Stomach (tissue), 4 donors: ENCODE measurements around the gene VPS18.

Experiments used
- EP300 ChIP-seq: sonication (generic); formaldehyde crosslinking; IDR thresholded peaks from one replicate; pipeline ENCODE4 v1.6.1; 2017; ENCODE audit warnings: antibody characterized with exemption
- POLR2AphosphoS5 ChIP-seq, 3 donors: sonication (generic); formaldehyde crosslinking; IDR thresholded peaks; one replicate each; pipeline ENCODE4 v1.6.1; 2016; ENCODE audit warnings: antibody characterized with exemption in 3 of 3
- TF ChIP-seq, protein P1 (sequence below), 7 experiments: fragments of 450-650 bp in 4 of 7; fragments of 200-600 bp in 3 of 7; sonication (generic) in 3 of 7; IDR thresholded peaks; one replicate each; pipeline ENCODE4 v1.5.1; 2016 to 2019; ENCODE audit warnings: antibody characterized with exemption in 7 of 7, control low read depth in 2 of 7, mild to moderate bottlenecking in 1 of 7

DNA sequence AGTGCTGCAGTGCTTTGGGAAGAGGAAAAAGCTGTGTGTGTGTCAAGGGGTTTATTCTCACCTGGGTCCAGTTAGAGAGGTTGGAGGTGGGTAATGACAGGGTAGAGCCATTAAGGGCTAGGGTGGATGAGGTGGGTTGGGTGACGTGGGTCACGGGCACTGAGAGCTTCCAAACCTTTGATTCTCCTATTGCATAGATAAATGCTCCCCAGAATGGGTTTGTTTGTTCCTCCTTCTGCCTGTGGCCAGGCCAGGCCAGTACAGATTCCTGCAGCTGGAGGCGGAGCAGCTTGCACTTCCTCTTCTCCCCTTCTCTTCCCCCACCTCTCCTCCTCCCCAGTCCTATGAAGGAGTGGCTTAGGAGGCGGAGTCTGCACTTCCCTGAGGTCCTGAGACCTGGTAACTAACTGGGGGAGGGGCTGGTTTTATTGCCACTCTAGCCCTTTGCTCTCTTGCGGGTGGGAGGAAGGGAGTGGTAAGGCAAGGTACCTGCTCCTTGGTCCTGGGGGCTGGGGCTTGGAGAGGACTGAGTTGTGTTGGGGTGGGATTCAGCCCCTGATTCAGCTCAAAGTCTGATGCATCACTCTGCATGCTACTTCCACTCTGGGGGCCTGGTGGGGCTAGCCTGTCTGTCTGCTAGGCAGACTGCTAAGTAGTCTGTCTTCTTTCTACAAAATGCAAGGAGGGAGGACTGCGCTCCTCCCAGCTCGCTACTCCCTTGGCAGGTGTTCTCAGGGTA is 46.9 kb upstream of the VPS18 start:
- TF ChIP-seq, protein P1, sequence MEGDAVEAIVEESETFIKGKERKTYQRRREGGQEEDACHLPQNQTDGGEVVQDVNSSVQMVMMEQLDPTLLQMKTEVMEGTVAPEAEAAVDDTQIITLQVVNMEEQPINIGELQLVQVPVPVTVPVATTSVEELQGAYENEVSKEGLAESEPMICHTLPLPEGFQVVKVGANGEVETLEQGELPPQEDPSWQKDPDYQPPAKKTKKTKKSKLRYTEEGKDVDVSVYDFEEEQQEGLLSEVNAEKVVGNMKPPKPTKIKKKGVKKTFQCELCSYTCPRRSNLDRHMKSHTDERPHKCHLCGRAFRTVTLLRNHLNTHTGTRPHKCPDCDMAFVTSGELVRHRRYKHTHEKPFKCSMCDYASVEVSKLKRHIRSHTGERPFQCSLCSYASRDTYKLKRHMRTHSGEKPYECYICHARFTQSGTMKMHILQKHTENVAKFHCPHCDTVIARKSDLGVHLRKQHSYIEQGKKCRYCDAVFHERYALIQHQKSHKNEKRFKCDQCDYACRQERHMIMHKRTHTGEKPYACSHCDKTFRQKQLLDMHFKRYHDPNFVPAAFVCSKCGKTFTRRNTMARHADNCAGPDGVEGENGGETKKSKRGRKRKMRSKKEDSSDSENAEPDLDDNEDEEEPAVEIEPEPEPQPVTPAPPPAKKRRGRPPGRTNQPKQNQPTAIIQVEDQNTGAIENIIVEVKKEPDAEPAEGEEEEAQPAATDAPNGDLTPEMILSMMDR (IDR thresholded peaks at IDR 0.05) = peak in 3 of 7 experiments; percentile 17 to 34 (median 31)
- peak in 2 of 3 donors; percentile 73 to 81 for TF ChIP-seq POLR2AphosphoS5 (IDR thresholded peaks at IDR 0.05)
- no peak for TF ChIP-seq EP300
